Erythroblast (primary cell): ENCODE data around the gene GPR15LG.
A peak's percentile ranks its signal among the peaks of the same experiment; 100 is the strongest.

ENCODE experiments used
- DNase-seq, 2 experiments: peaks; one replicate each; lab custom pipeline; 2025; lab: John Stamatoyannopoulos, UW
- GATA1 ChIP-seq: IDR thresholded peaks from 2 replicates; pipeline ENCODE4 v1.6.1; 2011; ENCODE audit warnings: low read depth, mild to moderate bottlenecking, control low read depth, low read length, moderate library complexity
- POLR2A ChIP-seq: IDR thresholded peaks from 2 replicates; pipeline ENCODE4 v1.6.1; 2011; ENCODE audit warnings: mild to moderate bottlenecking, low read length

GPR15LG gene

GRCh38 chr10:84191106-84191505 is 17.5 kb downstream of the GPR15LG start:
- no peak for DNase-seq
- TF ChIP-seq GATA1 (no peak), POLR2A (no peak)

- DNase-seq = no peak
- TF ChIP-seq POLR2A (no peak), GATA1 (no peak)
These were observed 19.7 kb downstream of the GPR15LG start for GRCh38 chr10:84193327-84193726.

GRCh38 chr10:84193846-84194423 is 20.3 kb downstream of the GPR15LG start:
- no peak for DNase-seq

GRCh38 chr10:84194424-84195043 is 20.9 kb downstream of the GPR15LG start, which contains the start of gene CDHR1:
Gene CDHR1, plus strand, starts transcription at chr10:84194537. Its CDS starts 224 bp downstream, at chr10:84194761.
- DNase-seq = peak; percentile 44 to 50
- TF ChIP-seq POLR2A (no peak), GATA1 (no peak)

More at GRCh38 chr10:84193846-84194423, 20.3 kb downstream of the GPR15LG start:
- TF ChIP-seq POLR2A = no peak
- TF ChIP-seq GATA1 = no peak

GRCh38 chr10:84195044-84195830 is 21.6 kb downstream of the GPR15LG start:
- no peak for DNase-seq

GRCh38 chr10:84196083-84196482 is 22.5 kb downstream of the GPR15LG start:
- TF ChIP-seq GATA1 (no peak), POLR2A (no peak)
- no peak for DNase-seq

More at GRCh38 chr10:84195044-84195830, 21.6 kb downstream of the GPR15LG start:
- no peak for TF ChIP-seq POLR2A
- TF ChIP-seq GATA1 = no peak

GRCh38 chr10:84196941-84197340 is 23.3 kb downstream of the GPR15LG start:
- no peak for DNase-seq
- TF ChIP-seq GATA1 = no peak
- TF ChIP-seq POLR2A = no peak

GRCh38 chr10:84197643-84198042 is 24.0 kb downstream of the GPR15LG start:
- TF ChIP-seq GATA1 (no peak), POLR2A (no peak)
- no peak for DNase-seq

GRCh38 chr10:84198206-84198915 is 24.8 kb downstream of the GPR15LG start:
- TF ChIP-seq GATA1 (no peak), POLR2A (no peak)
- no peak for DNase-seq

GRCh38 chr10:84200537-84201243 is 27.1 kb downstream of the GPR15LG start:
- no peak for TF ChIP-seq GATA1
- TF ChIP-seq POLR2A = no peak
- peak; percentile 50 to 80 for DNase-seq

- TF ChIP-seq POLR2A = no peak
- DNase-seq = no peak
These were observed 27.6 kb downstream of the GPR15LG start for GRCh38 chr10:84201244-84201606.

GRCh38 chr10:84201682-84202081 is 28.1 kb downstream of the GPR15LG start:
- TF ChIP-seq GATA1 (no peak), POLR2A (no peak)
- DNase-seq = no peak

GRCh38 chr10:84202349-84202748 is 28.7 kb downstream of the GPR15LG start:
- no peak for DNase-seq

GRCh38 chr10:84204122-84204521 is 30.5 kb downstream of the GPR15LG start:
- no peak for TF ChIP-seq POLR2A
- TF ChIP-seq GATA1 = no peak
- DNase-seq = peak; percentile 8 to 26

More at GRCh38 chr10:84202349-84202748, 28.7 kb downstream of the GPR15LG start:
- TF ChIP-seq POLR2A (no peak), GATA1 (no peak)
